Right forelimb (tissue), 1 donor: ENCODE measurements around the gene CDIP1.

Experiments used
- DNase-seq: peaks from one replicate; pipeline ENCODE4 v3.0.0-alpha.2; 2018

Gene CDIP1

GRCh38 chr16:4537376-4538343, 913 bp downstream of the CDIP1 start:
- peak; percentile 64 for DNase-seq

- no peak for DNase-seq
Measured at GRCh38 chr16:4536391-4537106, 2.0 kb downstream of the CDIP1 start.

DNA sequence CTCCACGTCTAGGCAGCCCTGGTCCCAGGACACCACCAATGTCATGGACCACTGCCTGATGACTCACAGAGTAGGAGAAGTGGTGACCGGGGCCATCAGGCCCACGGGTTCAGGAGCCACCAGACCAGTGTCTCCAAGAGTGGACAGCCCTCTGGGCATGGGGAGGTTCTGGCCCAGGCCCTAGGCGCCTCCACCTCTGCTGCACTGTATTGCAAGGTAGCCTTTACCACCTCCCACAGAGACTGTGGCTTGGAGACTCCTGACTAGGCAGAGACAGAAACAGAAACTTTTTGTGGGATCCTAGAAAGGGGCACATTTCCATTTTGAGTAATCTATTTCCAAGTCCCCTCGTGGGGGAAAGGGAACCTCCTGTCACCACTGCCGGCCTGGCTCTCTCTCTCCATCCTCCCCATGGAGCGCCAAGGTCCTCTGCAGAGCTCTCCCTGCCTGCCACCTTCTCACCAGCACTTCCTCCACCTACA, 2.9 kb downstream of the CDIP1 start:
- DNase-seq, result no peak

- no peak for DNase-seq
Measured at GRCh38 chr16:4534151-4534790, 4.3 kb downstream of the CDIP1 start.

DNA sequence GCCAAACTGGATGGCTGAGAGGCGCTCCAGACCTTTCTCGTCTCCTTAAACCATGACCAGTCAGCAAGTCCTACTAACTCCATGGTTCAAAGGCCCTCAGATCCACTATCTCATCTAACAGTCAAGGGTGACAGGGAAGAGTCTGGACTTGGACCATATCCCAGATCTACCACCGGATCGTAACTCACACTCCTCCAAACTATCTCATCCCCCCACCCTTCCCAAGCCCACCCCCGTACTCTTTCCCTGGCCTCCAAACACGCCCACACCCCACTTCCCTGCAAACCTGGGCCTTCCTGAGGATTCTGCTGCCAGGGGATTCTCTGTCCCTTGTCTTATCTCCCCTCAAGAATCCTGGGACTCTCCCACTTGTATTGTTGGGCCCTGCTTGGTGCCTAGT, 5.1 kb downstream of the CDIP1 start:
- DNase-seq, result no peak

- DNase-seq, result no peak
Measured at GRCh38 chr16:4532238-4532637, 6.3 kb downstream of the CDIP1 start.

- DNase-seq, result no peak
Measured at GRCh38 chr16:4531811-4532210, 6.8 kb downstream of the CDIP1 start.

DNA sequence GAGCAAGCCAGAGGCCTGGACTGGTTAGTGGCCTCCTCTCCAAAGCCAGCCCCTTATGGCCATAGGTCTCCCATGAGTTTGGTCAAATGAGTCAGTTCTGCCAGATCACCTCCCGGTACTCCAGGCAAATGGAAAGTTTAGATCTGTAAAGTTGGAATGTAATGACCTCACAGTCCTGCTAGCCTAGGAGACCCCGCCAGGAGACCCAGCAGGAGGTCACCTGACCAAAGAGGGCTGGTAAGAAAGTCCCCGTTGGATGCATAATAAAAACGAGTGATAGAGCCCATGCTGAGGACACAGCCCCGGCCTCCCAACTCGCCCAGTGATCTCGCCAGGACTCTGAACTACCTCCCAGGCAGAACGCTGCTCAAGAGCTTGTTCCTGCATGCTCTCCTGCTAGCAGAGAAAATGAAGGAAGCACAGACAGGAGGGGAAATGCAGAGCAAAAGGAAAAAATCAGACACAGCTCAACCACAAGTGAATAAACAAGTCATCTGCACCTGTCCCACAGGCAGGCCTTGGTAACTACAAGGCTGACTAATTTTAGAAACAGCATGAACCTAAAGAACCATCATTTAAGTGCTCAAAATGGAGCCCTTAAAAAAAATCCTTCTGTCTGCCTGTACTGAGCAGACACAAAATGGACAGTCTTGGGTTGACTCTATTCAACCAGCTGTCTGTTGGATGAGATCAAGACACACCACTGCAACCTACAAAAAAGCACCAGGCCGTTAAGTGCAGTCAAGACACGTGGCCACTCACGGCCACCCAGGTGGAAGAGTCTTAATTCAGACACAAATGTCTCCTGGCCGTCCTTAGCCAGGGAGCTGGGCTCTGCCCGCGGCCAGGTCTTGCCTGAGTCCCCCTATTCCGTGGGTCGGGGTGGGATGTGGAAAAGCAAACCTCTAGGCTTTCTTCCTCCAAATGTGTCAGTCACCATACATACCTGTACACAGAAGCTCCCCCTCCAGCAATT, 9.2 kb downstream of the CDIP1 start:
- no peak for DNase-seq

- no peak for DNase-seq
Measured at GRCh38 chr16:4525634-4526277, 12.8 kb downstream of the CDIP1 start.

DNA sequence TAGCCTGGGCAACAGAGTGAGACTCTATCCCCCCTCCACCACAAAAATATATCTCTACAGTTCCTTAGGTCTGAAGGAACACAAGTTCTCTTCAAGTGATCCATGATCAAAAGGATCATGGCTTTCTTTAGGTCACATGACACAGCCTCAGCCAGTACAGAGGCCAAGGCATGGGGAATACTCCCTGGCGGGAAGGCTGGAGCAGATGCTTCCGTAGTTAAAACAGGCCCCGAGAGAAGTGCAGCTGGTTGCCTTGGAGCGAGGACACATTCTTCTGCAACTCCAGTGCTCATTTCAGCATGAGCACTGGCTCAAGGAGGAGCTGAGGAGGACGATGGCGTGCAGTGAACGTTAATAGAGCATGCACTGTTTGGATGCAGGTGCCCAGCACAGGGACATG, 13.5 kb downstream of the CDIP1 start:
- no peak for DNase-seq

- DNase-seq, result no peak
Measured at GRCh38 chr16:4524571-4524970, 14.0 kb downstream of the CDIP1 start.

DNA sequence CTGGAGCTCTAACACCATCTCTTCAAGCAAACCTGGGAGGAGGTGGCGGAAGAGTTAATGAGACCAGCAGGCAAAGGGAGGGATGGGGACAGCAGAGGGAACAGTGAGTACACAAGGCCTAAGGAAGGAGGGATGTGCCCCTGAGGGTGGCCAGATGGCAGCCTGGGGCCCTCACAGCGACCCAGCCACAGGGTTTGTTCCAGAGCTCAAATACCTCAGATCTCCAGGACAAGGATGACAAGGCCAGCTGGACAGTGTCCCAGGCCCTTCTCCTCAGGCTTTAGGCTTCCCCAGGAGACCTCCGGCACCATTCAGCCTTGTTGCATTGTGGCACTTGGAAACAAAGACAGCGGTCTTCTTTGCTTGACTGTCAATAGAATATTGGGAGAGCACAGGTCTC, 14.9 kb downstream of the CDIP1 start:
- DNase-seq, result no peak

DNA sequence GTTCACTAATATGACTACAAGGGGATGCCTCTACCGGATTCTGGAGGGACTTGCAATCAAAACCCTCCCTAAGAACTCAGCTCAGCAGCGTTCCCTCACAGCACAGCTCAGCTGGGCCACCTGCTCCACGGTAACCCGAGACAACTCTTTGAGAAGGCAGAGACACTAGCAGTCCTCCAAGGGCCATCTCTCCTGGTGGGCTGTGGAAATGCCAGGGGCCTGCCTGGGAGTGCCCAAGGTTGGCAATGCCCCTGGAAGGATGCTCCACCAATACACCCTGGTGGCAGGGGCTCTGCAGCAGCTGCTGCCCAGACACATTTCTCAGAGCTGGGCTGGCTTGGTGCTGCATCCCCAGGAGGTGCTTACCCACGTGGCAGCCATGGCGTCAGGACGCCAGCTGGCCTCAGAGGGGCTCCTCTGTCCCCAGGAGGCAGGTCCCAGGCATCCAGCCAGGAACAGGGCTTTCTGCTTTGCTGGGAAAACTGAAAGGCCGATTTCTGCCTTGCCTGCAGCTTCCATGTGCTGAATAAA, 16.5 kb downstream of the CDIP1 start:
- peak; percentile 58 for DNase-seq

GRCh38 chr16:4520913-4521312, 17.7 kb downstream of the CDIP1 start:
- DNase-seq, result no peak

GRCh38 chr16:4519274-4520058, 19.1 kb downstream of the CDIP1 start:
- no peak for DNase-seq

GRCh38 chr16:4517812-4518680, 20.5 kb downstream of the CDIP1 start:
- DNase-seq, result peak; percentile 62

DNA sequence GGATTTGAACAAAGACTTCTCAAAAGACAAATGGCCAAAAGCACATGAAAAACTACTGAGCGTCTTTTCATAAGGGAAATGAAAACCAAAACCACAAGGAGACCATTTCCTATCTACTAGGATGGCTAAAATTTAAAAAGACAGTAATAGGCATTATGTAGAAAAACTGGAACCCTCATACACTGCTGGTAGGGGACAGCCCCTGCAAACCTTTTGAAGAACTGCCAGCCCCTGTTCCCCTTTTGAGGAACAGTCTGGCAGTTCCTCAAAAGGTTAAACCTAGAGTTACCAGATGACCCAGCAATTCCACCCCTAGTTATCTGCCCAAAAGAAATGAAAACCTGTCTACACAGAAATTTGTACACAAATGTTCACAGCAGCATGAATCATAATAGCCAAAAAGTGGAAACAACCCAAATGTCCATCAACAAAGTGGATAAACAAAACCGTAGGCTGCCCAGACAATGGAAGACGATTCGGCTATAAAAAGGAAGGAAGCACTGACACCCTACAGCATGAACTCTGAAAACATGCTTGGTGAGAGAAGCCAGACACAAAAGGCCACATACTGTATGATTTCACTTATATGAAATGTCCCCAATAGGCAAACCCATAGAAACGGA, 22.9 kb downstream of the CDIP1 start:
- no peak for DNase-seq

DNA sequence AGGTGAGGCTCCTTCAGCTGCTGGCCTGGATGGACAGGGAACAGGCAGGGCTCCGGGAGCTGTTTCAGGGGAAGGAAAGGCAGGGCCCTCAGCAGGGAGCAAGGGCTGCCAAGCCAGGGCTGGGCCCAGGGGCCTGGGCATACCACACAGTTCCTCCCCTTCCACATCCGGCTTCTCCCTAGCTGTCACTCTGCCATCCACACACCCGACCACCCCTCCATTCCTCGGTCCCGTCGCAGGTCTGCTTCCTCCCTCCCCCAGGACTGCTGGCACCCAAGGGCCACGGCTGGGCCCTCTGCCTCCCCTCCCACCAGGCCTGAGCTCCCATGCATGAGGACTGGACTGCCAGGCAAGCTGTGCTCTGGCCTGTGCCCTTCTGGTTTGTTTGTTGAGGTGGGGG, 24.0 kb downstream of the CDIP1 start:
- no peak for DNase-seq

- no peak for DNase-seq
Measured at GRCh38 chr16:4513881-4514280, 24.7 kb downstream of the CDIP1 start.
